GM19452 (cell line): ENCODE results near the gene AFTPH.

Source experiments
- ATAC-seq: cut with Tn5 transposase; IDR thresholded peaks from one replicate; pipeline ENCODE4 v1.9.1; 2021; ENCODE audit not compliant: unreplicated experiment

The AFTPH gene

DNA sequence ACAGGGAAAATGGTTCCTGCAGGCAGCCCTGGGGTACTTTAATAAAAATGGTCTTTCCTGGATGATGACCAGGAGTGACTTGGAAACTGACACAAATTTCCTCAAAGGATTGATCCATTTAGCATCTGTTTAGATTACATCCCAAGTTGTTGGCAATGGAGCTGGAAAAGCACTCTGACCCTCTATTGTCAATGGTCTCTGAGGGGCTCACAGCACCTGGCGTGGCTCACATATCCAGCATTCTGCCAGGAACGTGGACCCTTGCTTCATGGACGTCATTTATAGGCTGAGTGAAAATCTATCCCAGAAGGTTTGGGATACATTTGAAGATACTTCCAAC is 85.8 kb downstream of the AFTPH start:
- no peak for ATAC-seq

GRCh38 chr2:64610316-64610855 is 86.3 kb downstream of the AFTPH start:
- no peak for ATAC-seq

GRCh38 chr2:64612575-64613195 is 88.6 kb downstream of the AFTPH start:
- no peak for ATAC-seq

DNA sequence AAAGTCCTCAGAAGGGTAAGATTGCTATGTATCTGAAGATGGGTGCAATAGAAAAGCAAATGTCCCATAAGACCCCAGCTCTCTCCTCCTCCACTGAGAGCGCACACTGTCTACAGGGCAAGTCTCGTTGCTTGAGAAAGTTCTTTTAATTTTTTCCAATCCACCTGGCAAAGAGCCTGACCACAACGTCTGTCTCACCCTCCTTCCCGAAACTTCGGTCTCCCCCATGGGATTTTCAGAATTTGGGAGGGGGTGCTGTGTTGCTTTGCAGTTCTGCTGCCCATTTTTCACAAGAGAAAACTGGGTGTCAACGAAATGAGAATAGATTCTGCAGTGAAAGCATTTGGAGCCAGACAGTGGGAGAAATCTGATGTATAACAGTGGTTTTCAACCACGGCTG is 89.1 kb downstream of the AFTPH start:
- no peak for ATAC-seq

DNA sequence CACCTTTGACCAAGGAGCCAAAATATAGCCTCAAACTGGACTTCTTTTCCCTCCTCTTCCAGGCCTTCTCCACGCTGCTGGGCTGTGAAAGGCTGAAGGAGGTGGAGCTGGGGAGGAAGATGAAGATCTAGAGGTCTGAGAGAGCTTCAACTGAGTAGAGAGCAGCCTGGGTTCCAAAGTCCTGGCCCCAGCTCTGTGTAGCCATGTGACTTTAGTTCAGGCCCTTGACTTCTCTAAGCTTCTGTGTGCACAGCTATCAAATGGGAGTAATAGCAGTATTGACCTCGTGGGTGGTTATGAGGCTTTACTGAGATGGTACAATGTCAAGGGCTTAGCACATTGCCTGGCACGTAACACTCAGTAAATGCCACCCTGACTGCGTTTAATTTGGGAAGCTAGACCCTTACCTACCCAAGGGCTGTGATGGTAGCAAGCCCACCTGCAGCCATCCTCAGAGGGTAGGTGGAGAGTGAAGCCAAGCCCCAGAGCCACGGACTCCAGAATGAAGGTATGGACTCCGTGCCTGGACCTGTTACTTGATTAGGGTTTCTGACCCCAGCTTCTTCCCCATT is 91.2 kb downstream of the AFTPH start:
- ATAC-seq, result no peak

DNA sequence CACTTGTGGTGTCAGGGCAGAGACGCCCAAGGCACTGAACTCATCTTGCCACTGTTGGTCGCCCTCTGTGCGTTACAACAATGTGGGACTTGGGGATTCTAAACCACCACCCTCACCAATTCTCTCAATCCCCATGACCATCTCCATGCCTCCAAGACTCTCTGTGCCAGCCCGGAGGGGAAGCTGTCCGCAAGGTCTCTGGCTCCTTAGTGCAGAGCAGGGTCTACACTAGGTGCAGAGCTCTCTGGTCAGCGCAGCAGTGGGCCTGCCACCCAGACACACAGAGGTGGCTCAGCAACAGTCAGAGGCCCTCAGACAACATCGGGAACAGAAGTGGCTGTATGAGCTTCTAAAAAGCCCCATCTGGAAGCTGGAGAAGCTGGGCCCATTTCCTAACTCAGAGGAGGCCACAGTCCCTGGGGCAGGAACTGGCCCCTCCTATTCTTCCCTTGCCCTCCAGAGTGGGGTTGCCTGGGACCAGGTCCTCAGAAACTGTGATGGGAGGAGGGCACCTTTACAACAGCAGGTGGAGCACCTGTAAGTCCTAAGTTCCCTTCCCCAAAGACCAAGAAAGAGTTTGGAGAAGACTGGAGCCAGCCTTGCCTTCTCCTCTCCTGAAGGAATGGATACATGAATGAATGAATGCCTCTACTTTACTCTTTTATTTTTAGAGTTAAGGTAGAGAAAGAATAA is 91.9 kb downstream of the AFTPH start:
- no peak for ATAC-seq

DNA sequence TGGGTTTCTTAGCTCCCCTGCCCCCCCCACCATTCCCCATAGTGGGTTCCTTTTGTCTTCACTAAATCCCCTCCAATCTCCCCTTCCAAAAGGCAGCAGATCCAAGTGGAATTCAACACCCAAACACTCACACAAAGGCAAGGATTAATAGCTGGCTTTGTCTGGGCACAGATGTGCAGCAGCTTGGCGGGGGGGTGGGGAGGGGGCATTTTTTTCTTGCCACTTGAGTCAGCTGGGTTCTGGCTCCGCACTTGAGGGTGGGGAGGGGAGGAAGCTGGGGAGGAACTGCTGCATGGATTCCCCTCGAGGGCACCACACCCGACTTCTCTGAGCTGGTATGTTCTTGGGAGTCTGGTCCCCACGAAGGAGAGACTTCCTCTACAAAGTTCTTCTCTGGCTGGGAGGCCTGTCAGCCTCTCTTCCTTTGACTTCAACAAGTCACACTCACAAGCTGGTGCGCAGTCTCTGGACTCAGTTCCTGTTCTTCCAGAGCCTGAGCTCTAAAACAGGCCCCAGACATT is 93.6 kb downstream of the AFTPH start:
- ATAC-seq, result no peak

GRCh38 chr2:64620661-64621060 is 96.5 kb downstream of the AFTPH start:
- ATAC-seq, result no peak

GRCh38 chr2:64622443-64623241 is 98.5 kb downstream of the AFTPH start:
- no peak for ATAC-seq

GRCh38 chr2:64623242-64623850 is 99.2 kb downstream of the AFTPH start:
- ATAC-seq, result no peak

DNA sequence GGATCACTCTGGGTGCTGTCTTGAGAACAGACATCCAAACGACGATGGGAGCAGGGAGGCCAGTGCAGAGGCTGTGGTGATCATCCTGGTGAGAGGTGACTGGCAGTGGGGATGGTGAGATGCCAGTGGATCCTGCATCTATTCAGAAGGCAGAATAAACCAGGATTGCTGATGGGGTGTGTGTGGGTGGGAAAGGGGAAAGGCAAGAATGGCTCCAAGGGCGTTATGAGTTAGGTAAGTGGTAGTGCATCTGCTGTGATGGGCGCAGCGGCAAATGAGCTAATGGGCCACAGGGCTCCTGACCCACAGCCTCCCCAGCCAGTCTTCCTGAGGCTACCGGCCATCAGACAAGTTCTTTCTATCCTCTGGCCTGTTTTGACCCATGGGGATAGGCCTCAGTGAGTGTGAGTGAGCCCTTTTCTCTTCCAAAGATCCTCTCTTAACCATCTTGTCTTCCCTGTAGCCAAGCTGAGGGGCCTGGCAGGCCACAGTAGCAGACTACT is 100.0 kb downstream of the AFTPH start:
- no peak for ATAC-seq

- ATAC-seq, result no peak
Measured at GRCh38 chr2:64624862-64625261, 100.7 kb downstream of the AFTPH start.

GRCh38 chr2:64625299-64626145 is 101.4 kb downstream of the AFTPH start:
- no peak for ATAC-seq

DNA sequence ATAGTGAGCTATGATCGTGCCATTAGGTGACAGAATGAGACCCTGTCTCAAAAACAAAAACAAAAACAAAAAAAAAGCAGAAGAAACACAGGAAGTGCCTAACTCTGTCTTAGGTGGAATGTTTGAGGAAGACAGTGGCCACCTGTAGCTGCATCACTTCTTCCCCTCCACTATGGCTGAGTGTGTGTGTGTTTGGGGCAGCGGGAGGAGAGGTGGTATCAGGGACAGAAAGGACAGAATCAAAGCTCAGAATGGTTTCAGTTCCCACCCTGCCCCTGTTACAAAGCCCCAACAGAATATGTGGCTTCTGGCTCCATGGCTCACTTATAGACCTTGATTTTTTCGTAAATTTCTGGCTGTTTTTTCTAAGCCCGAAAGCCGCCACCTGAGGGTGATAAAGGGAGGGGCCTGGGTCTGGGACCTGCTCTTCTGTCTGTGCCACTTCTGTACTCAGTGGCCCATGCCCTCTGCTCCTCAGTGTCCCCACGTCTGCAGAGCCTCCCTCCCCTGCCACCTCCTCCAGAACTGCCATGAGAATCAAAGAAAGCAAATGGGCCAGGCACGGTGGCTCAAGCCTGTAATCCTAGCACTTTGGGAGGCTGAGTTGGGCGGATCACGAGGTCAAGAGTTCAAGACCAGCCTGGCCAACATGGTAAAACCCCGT is 102.2 kb downstream of the AFTPH start:
- ATAC-seq, result no peak

- ATAC-seq, result no peak
Measured at GRCh38 chr2:64626963-64627760, 103.0 kb downstream of the AFTPH start.

- ATAC-seq, result no peak
Measured at GRCh38 chr2:64627860-64628841, 104.0 kb downstream of the AFTPH start.

DNA sequence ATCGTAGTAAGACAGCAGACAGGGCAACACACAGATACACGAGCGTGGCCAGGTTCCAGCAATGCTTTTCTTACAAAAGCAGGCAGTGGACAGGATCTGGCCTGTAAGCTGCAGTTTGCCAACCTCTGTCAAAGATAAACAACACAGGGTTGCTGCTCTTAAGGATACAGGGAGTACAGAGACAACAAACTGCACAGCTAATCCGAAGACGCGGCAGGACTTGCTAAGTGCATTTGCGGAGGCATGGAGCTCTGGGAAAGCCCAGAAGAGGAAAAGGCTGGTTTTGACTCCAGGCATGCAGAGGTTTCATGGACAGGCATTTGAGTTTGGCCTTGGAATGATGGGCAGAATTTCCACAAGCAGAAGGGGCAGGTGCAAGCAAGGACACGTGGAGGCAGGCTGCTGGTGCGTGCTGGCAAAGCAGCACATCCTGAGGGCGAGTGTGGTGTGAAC is 105.2 kb downstream of the AFTPH start:
- ATAC-seq, result no peak
